NCI-H2107 (cell line): ENCODE data around the gene ATP8B3.
"Not testable (repeated sequence)": the region's sequence is repeated elsewhere in the genome, so short reads cannot be mapped to it uniquely, and the experiment has no call there.

Source experiments
- DNase-seq: peaks from one replicate; lab custom pipeline; 2025; lab: John Stamatoyannopoulos, UW

Gene ATP8B3

GRCh38 chr19:1814833-1815604, 2.9 kb upstream of the ATP8B3 start:
- DNase-seq: no peak

- DNase-seq: no peak
Observed at GRCh38 chr19:1814391-1814790, 2.3 kb upstream of the ATP8B3 start.

- DNase-seq: no peak
Observed at GRCh38 chr19:1813192-1814182, 1.4 kb upstream of the ATP8B3 start.

- DNase-seq: no peak
Observed at GRCh38 chr19:1812426-1813191, 533 bp upstream of the ATP8B3 start.

GRCh38 chr19:1811472-1811894, 593 bp downstream of the ATP8B3 start:
- no peak for DNase-seq

- DNase-seq: no peak
Observed at GRCh38 chr19:1810439-1811160, 1.5 kb downstream of the ATP8B3 start.

- DNase-seq: no peak
Observed at GRCh38 chr19:1809678-1810077, 2.4 kb downstream of the ATP8B3 start.

GRCh38 chr19:1808395-1808731, 3.7 kb downstream of the ATP8B3 start:
- DNase-seq: no peak

- DNase-seq: no peak
Observed at GRCh38 chr19:1807695-1808394, 4.2 kb downstream of the ATP8B3 start.

- no peak for DNase-seq
Observed at GRCh38 chr19:1807030-1807694, 4.9 kb downstream of the ATP8B3 start.

GRCh38 chr19:1806184-1807029, 5.7 kb downstream of the ATP8B3 start:
- DNase-seq: no peak

GRCh38 chr19:1805401-1806183, 6.5 kb downstream of the ATP8B3 start:
- DNase-seq: no peak

GRCh38 chr19:1804858-1805257, 7.2 kb downstream of the ATP8B3 start:
- DNase-seq: no peak

GRCh38 chr19:1799695-1800342, 12.3 kb downstream of the ATP8B3 start:
- no peak for DNase-seq

- DNase-seq: not testable (repeated sequence)
Observed at GRCh38 chr19:1797313-1797712, 14.8 kb downstream of the ATP8B3 start.

- no peak for DNase-seq
Observed at GRCh38 chr19:1796395-1797142, 15.5 kb downstream of the ATP8B3 start.

- DNase-seq: no peak
Observed at GRCh38 chr19:1794424-1795172, 17.5 kb downstream of the ATP8B3 start.
